ENCODE results near the gene DIDO1. TPM values are rescaled to one million over a fixed set of nuclear protein-coding genes. Genes with fewer than 3 reads are reported as not detected.
A peak's percentile ranks its signal among the peaks of the same experiment; 100 is the strongest.

Gene DIDO1
- total and polyA plus RNA-seq, 9 of the 15 experiments (the other 6 are each of a cell fraction or from before 2014, with no cell fraction given) = 4.4 to 46.8 (median 31.2) TPM

- TF ChIP-seq, protein P1, sequence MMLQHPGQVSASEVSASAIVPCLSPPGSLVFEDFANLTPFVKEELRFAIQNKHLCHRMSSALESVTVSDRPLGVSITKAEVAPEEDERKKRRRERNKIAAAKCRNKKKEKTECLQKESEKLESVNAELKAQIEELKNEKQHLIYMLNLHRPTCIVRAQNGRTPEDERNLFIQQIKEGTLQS (IDR thresholded peaks at IDR 0.05) = no peak
- TF ChIP-seq, protein P1 (CRISPR knock-in tag; conservative IDR thresholded peaks at IDR 0.05) = no peak
- TF ChIP-seq ZC3H4 (CRISPR knock-in tag; IDR thresholded peaks at IDR 0.05; ENCODE audit: borderline replicate concordance) (no peak), TFAM (CRISPR knock-in tag; conservative IDR thresholded peaks at IDR 0.05) (no peak), ELK3 (CRISPR knock-in tag; IDR thresholded peaks at IDR 0.05) (no peak), IRF1 (CRISPR knock-in tag; IDR thresholded peaks at IDR 0.05; ENCODE audit: borderline replicate concordance) (no peak), XRCC5 (IDR thresholded peaks at IDR 0.05; ENCODE audit: low read depth, low read length) (0 out of 2 replicates have a peak, but pooled peaks have one; percentile 43), LCOR (CRISPR knock-in tag; IDR thresholded peaks at IDR 0.05) (no peak), RFX7 (CRISPR knock-in tag; IDR thresholded peaks at IDR 0.05) (no peak), MNT (conservative IDR thresholded peaks at IDR 0.05) (peak in 1 of 2 experiments; percentile 52; a peak in 1 of 4 replicates), MLLT1 (IDR thresholded peaks at IDR 0.05) (no peak), ZFPM2 (CRISPR knock-in tag; IDR thresholded peaks at IDR 0.05) (no peak), HNRNPK (IDR thresholded peaks at IDR 0.05; ENCODE audit: low read depth, low read length, poor library complexity, severe bottlenecking) (no peak), RB1 (IDR thresholded peaks at IDR 0.05; ENCODE audit: low read depth) (peak; percentile 93), ADNP (tag; IDR thresholded peaks at IDR 0.05) (no peak), CBFA2T3 (IDR thresholded peaks at IDR 0.05) (no peak), ZNF41 (CRISPR knock-in tag; conservative IDR thresholded peaks at IDR 0.05) (no peak), CBFB (CRISPR knock-in tag; IDR thresholded peaks at IDR 0.05) (no peak), PHF20 (IDR thresholded peaks at IDR 0.05; ENCODE audit: partially characterized antibody) (no peak), KLF16 (IDR thresholded peaks at IDR 0.05) (no peak), BCL6 (CRISPR knock-in tag; IDR thresholded peaks at IDR 0.05) (no peak), KLF6 (CRISPR knock-in tag; IDR thresholded peaks at IDR 0.05; ENCODE audit: borderline replicate concordance) (no peak), SREBF2 (CRISPR knock-in tag; IDR thresholded peaks at IDR 0.05) (no peak), POLR2H (tag; IDR thresholded peaks at IDR 0.05; ENCODE audit: low read depth) (no peak)
These were observed at the start of gene DIDO1 (continued) for GRCh38 chr20:62926229-62927127.

All from K562 (cell line).